NCI-H2196 treated with DMSO at 0.1 percent for 48 hours (cell line): ENCODE results near the gene INPP5A.
"Not testable (repeated sequence)": the region's sequence is repeated elsewhere in the genome, so short reads cannot be mapped to it uniquely, and the experiment has no call there.

Source experiments
- DNase-seq: peaks from one replicate; lab custom pipeline; 2025; ENCODE audit not compliant: unreplicated experiment; lab: John Stamatoyannopoulos, UW

Gene INPP5A

DNA sequence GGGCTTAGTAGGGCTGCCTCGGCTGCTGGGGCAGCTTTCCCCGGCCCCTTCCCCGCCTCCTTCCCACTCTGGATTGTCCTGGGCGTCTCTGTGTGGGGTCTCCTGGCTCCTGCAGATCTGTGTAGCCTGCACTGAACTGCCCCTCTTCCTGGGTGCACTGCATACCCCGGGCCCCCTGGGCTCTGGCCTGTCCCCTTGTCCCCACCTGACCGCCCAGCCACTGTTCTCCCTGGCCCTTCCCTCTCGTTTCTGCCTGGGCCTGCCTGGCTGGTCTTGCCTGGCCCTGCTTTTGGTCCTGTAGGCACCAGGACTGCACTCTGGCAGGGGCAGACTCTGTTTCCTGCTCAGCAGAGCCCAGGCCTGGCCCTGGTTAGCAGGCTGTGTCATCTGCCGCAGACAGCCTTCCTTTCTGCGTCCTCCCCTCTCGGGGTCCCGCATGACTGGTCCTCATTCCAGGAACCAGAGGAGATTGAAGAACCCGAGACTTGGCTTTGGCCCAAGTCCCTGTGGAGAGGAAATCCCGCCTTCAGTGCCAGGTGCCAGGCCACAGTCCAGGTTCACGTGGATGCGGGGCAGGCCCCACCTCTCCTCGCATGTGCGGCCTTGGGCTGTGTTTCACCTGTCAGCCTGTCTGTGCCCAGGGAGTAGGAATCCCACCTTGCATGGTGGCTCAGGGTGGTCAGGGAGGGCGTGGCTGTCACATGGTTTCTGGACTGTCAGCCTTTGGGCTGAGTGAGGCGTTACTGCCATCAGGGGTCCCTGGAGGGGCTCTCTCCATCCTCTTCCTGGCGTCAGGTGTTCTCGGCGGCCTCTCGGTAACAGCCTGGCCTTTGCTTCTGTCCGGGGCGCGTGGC, 9.2 kb downstream of the INPP5A start:
- no peak for DNase-seq

DNA sequence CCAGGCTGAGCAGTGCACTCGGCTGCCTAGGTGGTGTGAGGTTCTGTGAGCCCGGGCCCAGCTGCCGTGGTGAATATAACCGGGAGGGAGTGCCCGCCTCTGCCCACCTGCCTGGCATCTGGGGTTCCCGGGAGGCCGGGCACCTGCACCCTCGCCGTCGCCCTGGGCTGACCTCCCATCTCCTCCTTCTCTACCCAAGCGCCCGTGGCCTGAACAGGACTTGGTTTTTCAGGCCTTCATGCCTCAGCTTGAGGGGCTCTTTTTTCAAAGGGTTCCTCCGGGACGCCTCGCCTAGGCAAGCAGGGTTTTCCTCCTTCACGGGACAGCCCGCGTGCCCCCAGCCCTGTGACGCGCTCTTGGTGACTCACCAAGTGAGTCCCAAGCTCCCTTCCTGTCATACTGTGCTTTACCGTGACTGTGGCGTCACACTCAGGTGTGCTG, 9.9 kb downstream of the INPP5A start:
- no peak for DNase-seq

DNA sequence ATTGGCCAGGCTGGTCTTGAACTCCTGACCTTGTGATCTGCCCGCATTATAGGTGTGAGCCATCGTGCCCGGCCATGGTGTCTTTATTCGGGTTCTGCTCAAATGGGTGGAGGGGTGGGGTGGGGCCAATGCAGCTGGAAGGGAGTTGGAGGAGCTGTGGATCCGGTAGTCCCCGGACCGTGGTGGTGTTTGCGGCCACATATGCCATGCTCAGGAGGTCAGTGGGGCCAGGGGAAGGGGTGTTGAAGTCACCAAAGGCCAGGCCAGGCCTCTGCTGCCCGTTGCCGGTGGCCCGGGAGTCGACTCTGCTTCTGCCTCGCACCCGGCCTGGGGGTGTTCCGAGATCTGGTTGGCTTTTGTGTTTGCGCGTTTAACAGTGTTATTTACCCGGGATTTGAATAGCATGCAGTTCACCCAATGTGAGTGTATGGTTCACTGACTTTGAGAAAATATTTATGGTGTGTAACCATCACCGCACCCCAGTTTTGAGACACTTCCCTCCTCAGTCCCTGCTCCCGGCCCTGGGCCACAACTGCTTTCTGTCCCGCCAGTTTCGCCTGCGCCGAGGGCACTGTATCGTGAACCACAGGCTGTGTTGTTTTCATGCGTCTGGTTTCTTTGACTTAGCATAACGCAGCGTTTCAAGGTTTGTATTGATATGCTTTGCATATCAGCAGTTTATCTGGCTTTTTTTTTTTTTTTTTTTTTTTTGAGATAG, 10.7 kb downstream of the INPP5A start:
- no peak for DNase-seq

DNA sequence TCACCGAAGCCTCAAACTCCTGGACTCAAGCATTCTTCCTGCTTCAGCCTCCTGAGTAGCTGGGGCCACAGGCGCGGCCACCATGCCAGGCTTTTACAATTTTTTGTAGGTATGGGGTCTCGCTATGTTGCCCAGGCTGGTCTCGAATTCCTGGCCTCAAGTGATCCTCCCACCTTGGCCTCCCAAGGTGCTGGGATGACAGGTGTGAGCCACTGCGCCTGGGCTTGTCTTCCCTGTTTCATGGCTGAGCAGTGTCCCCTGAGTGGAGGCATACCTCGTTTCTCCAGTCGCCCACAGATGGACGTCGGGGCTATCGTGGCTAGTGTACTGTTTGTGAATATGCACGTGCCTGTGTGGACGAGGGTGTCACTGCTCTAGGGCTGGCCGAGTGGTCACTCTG, 11.3 kb downstream of the INPP5A start:
- DNase-seq, result no peak

DNA sequence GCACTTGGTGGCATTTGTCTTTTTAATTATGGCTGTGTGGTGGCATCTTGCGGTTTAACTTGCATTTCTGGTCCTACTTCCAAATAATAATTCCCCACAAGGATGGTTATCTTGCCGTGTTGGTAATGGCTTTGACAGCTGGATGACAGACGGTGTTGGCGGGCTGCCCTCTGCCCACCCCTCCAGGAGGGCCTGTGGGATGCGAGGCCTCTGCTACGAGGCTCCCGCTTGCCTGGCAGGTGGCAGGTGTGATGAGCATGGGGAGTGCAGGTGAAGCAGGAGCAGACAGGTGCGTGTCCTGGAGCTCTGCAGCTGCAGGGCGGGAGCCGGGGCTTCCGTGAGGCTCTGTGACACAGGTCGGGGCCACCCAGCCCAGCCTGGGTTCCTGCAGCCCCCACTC, 11.8 kb downstream of the INPP5A start:
- DNase-seq, result no peak

DNA sequence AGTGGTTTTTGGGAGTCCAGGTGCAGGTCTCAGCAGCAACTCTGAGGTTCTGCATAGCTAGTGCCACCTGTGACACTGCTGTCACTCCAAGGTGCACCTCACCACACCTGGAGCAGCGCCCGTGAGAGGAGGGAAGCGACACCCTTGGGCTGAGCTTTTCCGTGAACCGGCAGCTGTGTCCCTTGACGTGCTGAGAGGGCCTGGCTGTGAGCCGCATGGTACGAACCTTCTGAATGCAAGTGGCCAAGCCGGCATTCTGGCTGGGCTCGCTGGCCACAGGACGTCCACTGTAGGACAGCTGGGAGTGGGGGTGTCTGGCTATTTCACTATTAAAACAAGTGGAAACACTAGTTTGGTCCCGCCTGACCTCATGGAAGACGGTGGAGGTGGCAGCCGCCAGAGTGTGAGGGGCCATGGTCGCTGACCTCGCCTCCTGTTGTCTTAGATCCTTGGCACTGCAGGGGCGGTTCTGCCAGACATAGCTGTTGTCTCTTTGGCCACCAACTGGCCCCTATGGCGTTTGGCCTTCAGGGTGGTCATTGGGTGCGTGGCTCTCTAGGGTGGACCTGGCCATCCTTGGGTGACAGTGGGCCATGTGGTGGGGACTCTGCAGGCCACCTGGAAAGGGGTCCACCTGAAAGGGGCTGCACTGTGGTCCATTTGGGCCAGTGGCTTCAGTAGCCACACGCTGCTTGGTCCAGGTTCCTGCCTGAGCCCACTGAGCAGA, 12.9 kb downstream of the INPP5A start:
- DNase-seq, result no peak

DNA sequence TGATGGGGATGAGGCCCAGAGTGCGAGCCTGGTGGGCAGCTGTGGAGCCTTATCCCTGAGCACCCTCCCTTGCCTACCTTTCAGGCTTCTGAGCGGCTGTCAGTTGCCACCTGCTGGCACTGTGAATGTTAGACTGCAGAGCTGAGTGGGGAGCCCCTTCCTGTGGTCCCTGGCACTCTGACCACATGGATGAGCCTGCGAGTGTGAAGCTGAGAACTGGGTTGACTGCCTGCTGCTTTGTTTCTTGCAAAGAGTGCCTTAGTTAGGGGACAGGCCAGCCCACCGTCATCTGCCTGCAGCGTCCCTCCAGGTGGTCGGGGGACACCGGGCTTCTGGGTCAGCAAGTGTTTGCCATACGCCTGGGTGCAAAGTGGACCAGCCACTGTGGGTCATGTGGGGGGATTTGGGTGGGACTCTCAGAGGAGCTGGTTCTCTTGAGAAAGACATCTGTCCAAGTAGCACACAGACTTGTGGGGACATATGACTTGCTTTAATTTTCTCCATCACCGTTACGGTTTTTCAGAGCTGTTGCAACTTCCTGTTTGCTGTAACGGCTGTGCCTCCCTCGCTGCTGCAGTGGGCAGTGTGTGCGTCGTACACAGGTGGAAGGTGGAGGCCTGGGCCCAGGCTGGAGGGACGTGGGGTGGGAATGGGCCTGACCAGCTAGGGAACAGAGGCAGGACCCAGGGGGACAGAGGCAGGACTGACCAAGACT, 13.7 kb downstream of the INPP5A start:
- DNase-seq, result no peak

DNA sequence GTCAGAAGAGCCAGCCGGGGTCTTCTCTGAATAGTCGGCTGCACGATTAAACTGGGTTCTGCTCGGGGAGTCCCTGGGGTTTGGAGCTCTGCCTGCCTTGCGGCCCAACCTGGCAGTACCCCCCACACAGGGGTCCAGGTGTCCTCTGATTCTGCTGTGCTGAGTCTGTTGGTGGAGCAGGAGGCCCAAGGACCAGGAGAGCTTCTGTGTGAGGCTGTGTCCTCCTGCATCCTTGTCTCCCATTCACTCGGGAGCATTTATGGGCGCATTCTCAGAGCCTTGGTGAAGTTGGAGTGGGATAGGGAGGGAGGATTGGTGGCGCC, 14.2 kb downstream of the INPP5A start:
- DNase-seq, result no peak

DNA sequence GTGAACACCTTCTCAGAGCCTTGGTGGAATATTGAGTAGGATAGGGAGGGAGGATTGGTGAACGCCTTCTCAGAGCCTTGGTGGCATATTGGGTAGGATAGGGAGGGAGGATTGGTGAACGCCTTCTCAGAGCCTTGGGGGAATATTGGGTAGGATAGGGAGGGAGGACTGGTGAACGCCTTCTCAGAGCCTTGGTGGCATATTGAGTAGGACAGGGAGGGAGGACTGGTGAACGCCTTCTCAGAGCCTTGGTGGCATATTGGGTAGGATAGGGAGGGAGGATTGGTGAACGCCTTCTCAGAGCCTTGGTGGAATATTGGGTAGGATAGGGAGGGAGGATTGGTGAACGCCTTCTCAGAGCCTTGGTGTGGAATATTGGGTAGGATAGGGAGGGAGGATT, 15.0 kb downstream of the INPP5A start:
- DNase-seq, result not testable (repeated sequence)

DNA sequence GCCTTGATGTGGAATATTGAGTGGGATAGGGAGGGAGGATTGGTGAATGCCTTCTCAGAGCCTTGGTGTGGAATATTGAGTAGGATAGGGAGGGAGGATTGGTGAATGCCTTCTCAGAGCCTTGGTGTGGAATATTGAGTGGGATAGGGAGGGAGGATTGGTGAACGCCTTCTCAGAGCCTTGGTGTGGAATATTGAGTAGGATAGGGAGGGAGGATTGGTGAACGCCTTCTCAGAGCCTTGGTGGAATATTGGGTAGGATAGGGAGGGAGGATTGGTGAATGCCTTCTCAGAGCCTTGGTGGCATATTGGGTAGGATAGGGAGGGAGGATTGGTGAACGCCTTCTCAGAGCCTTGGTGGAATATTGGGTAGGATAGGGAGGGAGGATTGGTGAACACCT, 16.0 kb downstream of the INPP5A start:
- not testable (repeated sequence) for DNase-seq

DNA sequence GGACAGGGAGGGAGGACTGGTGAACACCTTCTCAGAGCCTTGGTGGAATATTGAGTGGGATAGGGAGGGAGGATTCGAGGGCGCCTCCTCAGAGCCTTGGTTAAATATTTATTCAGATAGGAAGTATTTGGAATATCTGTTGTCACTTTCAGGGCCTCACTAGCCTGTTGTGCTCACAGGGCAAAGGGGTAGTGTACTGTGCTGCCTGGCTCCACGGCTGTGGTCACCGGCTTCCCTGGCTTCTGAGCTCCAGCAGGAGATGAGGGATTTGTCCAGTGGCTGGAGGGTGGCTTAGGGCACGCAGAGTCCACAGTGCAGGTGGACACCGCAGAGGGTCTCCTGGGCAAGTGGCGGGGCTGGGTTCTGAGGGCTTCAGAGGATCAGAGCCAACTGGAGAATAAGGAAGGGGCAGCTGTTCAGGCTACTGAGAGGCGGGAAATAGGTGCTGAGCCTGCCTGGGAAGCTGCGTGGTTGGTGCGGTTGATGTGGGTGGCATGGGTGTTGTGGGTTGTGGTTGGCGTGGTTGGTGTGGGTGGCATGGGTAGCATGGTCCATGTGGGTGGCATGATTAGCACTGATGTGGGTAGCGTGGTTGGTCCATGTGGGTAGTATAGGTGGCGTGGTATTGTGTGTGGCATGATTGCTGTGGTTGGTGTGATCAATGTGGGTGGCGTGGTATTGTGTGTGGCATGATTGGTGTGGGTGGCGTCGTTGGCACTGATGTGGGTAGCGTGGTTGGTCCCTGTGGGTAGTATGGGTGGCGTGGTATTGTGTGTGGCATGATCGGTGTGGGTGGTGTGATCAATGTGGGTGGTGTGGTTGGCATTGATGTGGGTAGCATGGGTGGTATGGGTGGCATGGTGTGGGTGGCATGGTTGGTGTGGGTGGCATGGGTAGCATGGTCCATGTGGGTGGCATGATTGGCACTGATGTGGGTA, 16.7 kb downstream of the INPP5A start:
- DNase-seq, result no peak

DNA sequence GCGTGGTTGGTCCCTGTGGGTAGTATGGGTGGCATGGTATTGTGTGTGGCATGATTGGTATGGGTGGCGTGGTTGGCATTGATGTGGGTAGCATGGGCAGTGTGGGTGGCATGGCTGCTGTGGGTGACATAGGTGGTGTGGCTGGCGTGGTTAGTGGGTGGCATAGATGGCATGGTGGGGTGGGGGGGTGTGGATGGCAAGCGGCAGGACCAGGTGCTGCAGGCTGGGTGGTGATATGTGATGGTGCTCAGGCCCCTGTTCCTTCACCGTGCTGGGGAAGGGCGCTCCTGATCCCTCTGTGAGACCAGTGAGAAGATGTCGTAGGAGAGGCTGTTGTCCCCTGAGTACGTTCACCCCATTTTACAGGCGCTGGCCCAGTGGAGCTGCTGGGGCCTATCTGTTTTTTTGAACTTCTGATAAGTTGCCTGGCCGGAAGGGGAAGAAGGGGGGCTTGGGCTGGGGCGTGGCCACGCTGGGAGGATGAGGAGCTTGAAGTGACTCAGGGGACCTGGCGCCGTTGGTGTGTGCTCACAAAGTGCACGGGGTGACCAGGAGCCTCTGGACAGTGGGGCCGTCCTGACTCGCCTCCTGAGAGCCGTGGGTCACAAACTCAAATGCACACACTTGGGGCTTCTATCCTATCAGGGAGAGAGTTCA, 17.5 kb downstream of the INPP5A start:
- DNase-seq, result no peak

DNA sequence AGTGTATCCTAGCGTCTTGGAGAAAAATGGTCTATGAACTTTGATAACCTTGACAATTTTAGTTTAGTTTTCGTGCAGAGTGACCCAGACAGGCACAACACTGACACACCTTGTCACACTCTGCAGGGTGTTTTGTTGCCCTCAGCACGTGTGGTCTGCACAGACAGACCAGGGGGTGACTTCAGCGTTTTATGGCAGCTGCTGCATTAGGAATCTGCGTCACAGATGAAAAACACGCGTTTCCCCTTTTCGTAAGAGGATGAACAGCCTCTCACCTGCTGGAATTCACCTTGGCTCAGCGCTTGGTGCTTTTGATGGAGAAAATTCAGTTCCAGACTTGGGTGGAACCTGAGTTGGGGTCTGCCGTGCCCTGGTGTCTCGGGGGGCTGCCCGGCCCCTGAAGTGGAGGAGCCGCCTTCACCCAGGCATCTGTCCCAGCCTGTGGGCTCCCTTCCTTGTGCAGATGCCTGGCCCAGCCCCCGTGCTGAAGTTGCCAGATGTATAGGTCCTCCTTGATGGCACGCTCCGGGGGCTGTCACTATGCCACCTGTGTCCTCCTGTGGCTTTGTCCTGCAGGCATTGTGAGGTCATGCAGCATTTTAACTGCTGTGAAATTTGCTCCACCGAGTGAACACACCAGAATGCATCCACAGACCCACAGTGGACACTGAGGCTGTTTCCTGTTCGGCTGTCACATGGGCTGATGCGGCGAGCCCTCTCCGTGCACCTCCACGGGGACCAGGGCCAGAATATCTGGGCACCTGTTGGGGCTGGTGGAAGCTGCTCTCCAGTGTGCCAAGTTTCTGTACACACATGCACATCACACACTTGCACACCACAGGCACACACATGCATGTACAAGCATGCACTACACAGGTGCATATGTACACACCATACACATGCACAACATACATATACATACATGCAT, 18.3 kb downstream of the INPP5A start:
- DNase-seq, result no peak

DNA sequence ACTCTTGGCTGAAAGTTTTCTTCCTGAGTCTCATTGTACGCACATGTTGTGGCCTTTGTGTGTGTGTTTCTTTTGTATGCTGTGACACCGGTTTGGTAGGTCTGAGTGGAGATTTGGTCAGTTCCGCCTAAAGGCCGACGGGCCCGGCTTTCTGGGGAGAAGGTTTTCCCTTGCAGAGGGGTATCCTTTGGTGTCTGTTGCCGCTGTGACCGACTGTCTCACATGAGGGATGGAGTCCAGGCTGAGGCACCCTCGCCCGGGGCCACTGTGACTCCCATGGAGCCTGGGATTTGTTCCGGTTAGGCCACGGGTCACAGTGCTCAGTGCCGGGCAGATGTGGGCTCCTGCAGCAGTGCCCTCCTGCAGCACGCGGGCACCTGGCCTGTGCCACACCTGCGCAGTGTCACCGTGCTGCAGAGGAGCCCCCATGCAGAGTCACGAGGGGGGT, 19.4 kb downstream of the INPP5A start:
- DNase-seq, result no peak

DNA sequence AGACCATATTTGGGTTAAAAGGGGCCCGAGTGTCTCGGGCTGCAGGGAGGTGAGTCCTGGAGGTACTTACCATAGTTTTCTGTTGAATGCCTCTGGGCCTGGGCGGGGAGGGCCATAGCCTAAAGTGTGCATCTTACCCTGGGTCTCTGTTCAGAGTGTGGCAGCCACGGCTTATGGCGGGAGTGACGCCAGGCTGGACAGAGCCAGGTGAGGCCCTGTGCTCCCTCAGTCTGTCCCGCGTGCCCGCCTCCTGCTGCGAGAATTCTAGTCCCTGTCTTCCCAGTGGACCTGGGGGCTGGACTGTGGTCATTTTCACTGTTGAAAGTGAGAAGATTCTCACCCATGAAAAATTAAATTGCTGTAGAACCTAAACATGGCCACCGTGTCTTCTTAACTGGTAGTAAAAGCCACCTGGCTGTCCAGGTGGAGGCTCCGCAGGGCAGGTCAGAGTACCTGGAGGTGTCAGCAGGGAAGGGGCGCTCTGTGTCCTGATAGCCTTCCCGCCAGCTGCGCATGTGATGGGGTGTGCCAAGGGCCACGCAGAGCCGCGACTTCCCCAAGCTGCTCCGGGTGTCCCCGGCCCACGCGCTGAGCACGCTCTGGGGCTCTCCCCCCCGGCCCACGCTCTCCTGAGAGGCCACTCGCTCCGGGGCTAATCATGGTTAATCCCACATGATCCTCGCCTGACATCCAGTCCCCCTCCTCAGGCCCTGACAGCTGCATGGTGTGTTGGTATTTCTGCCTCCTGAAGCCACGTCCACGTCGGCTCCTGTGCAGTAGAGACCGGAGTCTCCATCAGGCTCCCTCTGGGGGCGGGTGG, 20.3 kb downstream of the INPP5A start:
- no peak for DNase-seq

DNA sequence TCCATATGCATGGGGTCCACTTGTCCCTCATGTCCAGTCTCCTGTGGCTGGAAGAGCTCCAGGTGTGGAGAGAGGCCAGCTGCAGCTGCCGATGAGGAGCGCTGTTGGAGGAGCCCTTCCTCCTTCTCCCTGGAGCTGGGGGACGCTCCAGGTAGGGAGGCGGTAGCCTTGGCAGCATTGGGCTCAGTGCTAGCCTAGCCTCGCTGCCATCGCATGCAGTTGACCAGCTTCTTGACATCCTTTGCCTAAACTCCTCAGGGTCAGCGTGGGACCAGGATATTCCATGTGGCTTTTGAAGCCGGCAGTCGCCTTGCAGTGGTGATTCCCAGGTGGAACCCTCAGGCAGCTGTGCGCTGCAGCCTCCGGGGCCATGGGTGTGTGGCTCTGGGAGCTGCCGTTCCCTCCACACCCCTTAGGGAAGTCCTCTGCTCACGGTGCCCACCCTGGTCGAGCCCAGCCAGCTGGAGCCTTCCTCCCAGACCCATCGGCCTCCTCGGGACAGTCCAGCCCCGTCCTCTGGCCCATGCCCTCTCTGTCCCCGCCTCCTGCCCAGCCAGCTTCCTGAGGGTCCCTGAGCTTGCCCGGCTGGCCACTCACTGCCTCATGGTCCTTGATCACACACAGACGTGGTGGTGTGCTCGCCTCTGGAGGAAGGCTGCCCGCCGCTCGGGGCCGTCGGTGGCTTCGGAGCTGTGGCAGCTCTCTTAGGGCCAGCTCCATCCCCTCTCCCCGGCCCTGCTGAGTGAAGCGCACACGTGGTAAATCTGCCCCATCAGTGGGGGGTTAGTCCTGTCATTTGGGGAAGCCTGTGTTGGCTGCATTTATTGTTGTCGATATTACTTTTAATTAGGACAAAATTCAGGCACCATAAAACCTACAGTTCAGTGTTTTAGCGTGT, 21.2 kb downstream of the INPP5A start:
- no peak for DNase-seq

DNA sequence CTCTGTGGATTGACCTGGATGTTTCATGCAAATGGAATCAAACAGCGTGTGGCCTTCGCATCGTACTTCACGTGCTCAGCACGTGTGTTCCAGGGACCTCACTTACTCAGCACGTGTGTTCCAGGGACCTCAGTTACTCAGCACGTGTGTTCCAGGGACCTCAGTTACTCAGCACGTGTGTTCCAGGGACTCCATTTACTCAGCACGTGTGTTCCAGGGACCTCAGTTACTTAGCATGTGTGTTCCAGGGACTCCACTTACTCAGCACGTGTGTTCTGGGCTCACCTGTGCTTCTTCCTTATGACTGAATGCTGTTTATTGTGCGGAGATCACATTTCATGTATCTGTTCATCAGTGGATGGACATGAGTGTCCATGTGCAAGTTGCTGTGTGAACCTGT, 22.0 kb downstream of the INPP5A start:
- DNase-seq, result no peak
